H1 (cell line): ENCODE measurements around the gene CRTC2. TPM values are rescaled to one million over a fixed set of nuclear protein-coding genes. Genes with fewer than 3 reads are reported as not detected.

ENCODE experiments used
- ASH2L ChIP-seq: fragments of 200-600, 300-600 bp; sonication (generic); IDR thresholded peaks from one replicate; pipeline ENCODE4 v1.7.1; 2017; ENCODE audit warnings: low read length
- BACH1 ChIP-seq: IDR thresholded peaks from 2 replicates; pipeline ENCODE4 v1.6.1; 2012; ENCODE audit warnings: low read length, improper control_type of control experiment
- BCL11A ChIP-seq, 2 experiments: IDR thresholded peaks; one replicate each; pipeline ENCODE4 v1.6.1; 2011; ENCODE audit warnings: low read depth in 2 of 2, low read length in 2 of 2, mild to moderate bottlenecking in 2 of 2
- CBX8 ChIP-seq: fragments of 300-800, 300-1000 bp; sonication (generic); IDR thresholded peaks from 2 replicates; pipeline ENCODE4 v1.7.1; 2016; ENCODE audit warnings: low read depth, low read length, borderline replicate concordance
- EGR1 ChIP-seq: IDR thresholded peaks from 2 replicates; pipeline ENCODE4 v1.6.1; 2011; ENCODE audit warnings: low read depth, low read length, borderline replicate concordance
- FOSL1 ChIP-seq: IDR thresholded peaks from 2 replicates; pipeline ENCODE4 v1.6.1; 2011; ENCODE audit warnings: mild to moderate bottlenecking, low read depth, low read length, moderate library complexity; ENCODE audit not compliant: insufficient read depth
- GTF2F1 ChIP-seq: IDR thresholded peaks from 2 replicates; pipeline ENCODE4 v1.6.1; 2012; ENCODE audit warnings: low read depth, low read length, improper control_type of control experiment, borderline replicate concordance
- JUND ChIP-seq: IDR thresholded peaks from 2 replicates; pipeline ENCODE4 v1.6.1; 2011; ENCODE audit warnings: mild to moderate bottlenecking, improper control_type of control experiment, low read length
- POLR2AphosphoS5 ChIP-seq: IDR thresholded peaks from 2 replicates; pipeline ENCODE4 v1.6.1; 2011; ENCODE audit warnings: low read depth, low read length
- SRF ChIP-seq: IDR thresholded peaks from 2 replicates; pipeline ENCODE4 v1.6.1; 2011; ENCODE audit warnings: mild to moderate bottlenecking, low read depth, low read length, moderate library complexity
- TBP ChIP-seq: IDR thresholded peaks from 2 replicates; pipeline ENCODE4 v1.6.1; 2011; ENCODE audit warnings: low read depth, low read length, improper control_type of control experiment
- TEAD4 ChIP-seq: IDR thresholded peaks from 2 replicates; pipeline ENCODE4 v1.6.1; 2012; ENCODE audit warnings: low read depth, low read length, inconsistent platforms, mixed read lengths
- polyA plus RNA-seq, 7 experiments: library from polyadenylated mRNA; depleted of rRNA in 3 of 7; stranded (reverse) in 5 of 7; unstranded in 2 of 7; fragments of >200 nt in 5 of 7; fragments of 200-250 nt in 2 of 7; gene quantifications; 1 replicate in 5 of 7; 2 replicates in 1 of 7; 4 replicates in 1 of 7; pipeline versions ENCODE4 v1.2.1 to v1.2.3, GENCODE V29; 2011 to 2013; ENCODE audit warnings: missing spikeins in 2 of 7, mixed read lengths in 2 of 7
- total RNA-seq: library from RNA; stranded (reverse); fragmentation: NEBNext Ultra II Directional; extraction: Animal tissue kit (Norgen Biotek cat#: 25700); gene quantifications from 2 replicates; pipeline ENCODE4 v1.2.1, GENCODE V29; 2021

CRTC2 gene
- total and polyA plus RNA-seq, 2 of the 8 experiments (the other 6 are each of a cell fraction or from before 2014, with no cell fraction given), result 28.6 to 34.3 TPM

- TF ChIP-seq GTF2F1 (no peak; the same call in 1 of the 2 replicates), SRF (no peak), BCL11A (IDR thresholded peaks at IDR 0.05; ENCODE audit: low read depth in 2 of 2, low read length in 2 of 2) (no peak), FOSL1 (no peak), TEAD4 (peak; percentile 21), TBP (peak; percentile 62), JUND (peak; percentile 23; the same call in 1 of the 2 replicates), POLR2AphosphoS5 (peak; percentile 65; the same call in 1 of the 2 replicates), CBX8 (no peak), EGR1 (peak; percentile 37; the same call in 1 of the 2 replicates), BACH1 (no peak), ASH2L (peak; percentile 56)
Measured at GRCh38 chr1:153963030-153963849, 4.8 kb upstream of the CRTC2 start, which contains the start of gene SLC39A1 (continued).
